Activated CD4-positive, alpha-beta T cell treated with anti-CD3 and anti-CD28 coated beads, Interleukin-2, amount 50 U/mL, for 24 hours (primary cell): ENCODE measurements around the gene ADAP1.
"Not testable (repeated sequence)": the region's sequence is repeated elsewhere in the genome, so short reads cannot be mapped to it uniquely, and the experiment has no call there.

Source experiments
- DNase-seq, 2 donors: peaks; one replicate each; pipeline ENCODE4 v3.0.0-alpha.2; 2020; ENCODE audit warnings: low read depth in 1 of 2, low spot score in 1 of 2

The ADAP1 gene, protein sequence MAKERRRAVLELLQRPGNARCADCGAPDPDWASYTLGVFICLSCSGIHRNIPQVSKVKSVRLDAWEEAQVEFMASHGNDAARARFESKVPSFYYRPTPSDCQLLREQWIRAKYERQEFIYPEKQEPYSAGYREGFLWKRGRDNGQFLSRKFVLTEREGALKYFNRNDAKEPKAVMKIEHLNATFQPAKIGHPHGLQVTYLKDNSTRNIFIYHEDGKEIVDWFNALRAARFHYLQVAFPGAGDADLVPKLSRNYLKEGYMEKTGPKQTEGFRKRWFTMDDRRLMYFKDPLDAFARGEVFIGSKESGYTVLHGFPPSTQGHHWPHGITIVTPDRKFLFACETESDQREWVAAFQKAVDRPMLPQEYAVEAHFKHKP

DNA sequence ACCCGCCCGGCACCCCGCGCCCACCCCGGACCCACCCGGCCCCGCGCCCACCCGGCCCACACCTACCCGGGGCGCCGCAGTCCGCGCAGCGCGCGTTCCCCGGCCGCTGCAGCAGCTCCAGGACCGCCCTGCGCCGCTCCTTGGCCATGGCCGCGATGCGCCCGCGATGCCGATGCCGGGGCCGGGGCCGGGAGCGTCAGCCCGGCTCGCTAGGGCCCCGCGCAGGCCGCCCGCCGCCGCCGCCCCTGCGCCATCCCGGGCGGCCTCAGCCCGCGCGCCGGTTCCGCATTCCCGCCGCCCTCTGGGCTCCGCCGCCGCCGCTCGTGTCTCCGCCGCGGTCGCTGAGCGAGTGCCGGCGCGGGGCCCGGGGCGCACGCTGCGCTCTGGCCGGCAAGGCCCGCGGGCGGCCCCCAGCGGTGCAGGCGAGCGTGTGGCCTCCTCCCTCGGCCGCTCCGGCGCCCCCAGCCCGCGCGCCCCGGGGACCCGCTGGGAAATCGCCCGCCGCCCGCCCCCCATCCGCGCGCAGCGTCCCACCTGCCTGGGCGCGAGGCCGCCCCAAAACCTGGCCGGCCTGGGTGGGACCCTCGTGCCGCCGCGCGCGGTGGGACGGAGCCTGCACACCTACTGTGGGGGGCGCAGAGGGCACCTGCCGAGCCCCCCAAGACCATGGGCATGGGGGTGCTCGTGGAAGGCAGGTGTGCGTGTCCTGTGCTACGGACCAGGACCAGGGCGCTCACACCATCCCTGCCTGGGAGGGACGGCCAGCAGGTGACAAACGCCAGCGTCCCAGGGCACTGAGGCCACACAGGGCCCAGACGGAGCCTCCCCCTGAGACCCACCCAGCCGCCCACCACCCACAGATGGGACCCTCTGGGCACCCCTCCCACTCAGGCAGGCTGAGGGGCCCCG lies at the start of gene ADAP1:
ADAP1 (minus strand) TSS at position 351 of the 909 bp plus-strand sequence; CDS start at position 148, 203 bp downstream.
- peak in 1 of 2 donors; percentile 47 for DNase-seq

- not testable (repeated sequence) for DNase-seq
These were observed 48.0 kb upstream of the ADAP1 start for GRCh38 chr7:1002445-1002844.

GRCh38 chr7:1002026-1002425 lies 47.5 kb upstream of the ADAP1 start:
- DNase-seq, result not testable (repeated sequence)

DNA sequence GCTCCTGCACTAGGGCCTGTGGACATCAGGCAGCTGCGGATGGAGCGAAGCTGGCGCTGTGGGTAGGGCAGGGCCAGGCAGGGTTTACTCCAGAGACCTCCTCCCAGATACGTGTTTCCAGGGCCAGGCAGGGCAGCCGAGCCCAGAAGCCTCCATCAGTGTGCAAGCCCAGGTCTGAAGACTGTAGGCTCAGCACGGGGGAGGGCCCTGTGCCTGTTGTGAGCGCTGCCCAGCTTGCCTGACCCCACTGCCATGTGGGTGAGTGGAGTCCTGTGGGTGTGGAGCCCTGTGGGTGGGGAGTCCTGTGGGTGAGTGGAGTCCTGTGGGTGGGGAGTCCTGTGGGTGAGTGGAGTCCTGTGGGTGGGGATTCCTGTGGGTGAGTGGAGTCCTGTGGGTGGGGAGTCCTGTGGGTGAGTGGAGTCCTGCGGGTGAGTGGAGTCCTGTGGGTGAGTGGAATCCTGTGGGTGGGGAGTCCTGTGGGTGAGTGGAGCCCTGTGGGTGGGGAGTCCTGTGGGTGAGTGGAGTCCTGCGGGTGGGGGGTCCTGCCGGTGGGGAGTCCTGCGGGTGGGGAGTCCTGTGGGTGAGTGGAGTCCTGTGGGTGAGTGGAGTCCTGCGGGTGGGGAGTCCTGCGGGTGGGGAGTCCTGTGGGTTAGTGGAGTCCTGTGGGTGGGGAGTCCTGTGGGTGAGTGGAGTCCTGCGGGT lies 46.7 kb upstream of the ADAP1 start:
- DNase-seq, result not testable (repeated sequence)

- DNase-seq, result no peak
These were observed 45.8 kb upstream of the ADAP1 start for GRCh38 chr7:999941-1000935.

GRCh38 chr7:999149-999879 lies 44.8 kb upstream of the ADAP1 start:
- no peak for DNase-seq

- no peak for DNase-seq
These were observed 43.2 kb upstream of the ADAP1 start for GRCh38 chr7:997404-998395.

DNA sequence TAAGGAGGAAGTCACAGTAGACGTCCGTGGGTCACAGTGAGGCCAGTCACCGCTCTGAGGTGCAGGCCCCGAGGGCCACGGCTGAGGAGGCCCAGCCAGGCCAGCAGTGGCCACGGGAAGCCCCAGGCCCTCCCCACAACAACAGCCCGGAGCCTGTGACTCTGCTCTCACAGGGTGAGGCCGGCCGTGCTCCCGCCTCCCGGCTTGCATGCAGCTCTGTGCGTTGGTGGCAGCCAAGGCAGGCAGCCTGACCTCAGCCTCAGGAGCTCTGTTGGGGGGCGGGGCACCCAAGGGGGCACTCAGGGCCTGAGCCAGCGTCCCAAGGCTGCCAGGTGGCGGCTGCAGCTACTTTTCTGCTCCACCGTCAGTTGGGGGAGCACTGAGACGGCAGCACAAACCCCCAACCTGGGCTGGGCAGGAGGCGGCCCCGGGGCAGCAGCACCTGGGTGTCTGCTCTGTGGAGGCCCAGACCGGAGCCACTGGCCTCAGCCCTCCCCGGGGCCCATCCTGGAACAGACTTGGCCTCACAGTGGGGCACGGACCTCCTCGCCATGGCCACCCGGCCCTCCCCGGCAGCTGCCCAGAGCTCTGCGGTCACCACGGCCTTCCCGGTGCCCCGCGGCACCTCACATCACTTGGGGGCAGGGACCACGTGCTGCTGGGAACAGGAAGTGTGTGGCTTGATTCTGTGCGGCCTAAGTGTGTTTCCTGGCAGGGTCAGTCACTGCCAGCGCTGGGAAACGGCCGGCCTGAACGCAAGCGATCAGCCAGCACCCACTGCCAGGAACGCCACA lies 41.8 kb upstream of the ADAP1 start:
- DNase-seq, result no peak

DNA sequence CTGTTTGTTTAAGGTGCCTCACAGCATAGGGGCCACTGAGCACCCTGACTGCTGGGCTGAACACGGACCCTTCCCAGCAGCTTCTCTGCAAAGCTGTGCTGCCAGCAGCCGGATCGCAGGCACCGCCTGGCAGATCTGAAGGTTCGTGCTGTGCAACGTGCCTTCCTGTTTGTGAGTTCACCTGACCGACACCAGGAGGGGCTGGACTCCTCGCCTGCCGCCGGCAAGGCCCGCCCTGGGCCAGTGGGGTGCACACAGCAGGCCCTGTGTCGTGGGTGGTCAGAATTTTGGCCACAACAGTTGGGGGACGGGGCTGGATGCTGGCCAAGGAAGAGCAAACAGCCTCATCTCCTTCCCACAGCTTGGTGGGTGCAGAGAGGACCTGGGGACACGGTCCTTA lies 41.1 kb upstream of the ADAP1 start:
- DNase-seq, result no peak

DNA sequence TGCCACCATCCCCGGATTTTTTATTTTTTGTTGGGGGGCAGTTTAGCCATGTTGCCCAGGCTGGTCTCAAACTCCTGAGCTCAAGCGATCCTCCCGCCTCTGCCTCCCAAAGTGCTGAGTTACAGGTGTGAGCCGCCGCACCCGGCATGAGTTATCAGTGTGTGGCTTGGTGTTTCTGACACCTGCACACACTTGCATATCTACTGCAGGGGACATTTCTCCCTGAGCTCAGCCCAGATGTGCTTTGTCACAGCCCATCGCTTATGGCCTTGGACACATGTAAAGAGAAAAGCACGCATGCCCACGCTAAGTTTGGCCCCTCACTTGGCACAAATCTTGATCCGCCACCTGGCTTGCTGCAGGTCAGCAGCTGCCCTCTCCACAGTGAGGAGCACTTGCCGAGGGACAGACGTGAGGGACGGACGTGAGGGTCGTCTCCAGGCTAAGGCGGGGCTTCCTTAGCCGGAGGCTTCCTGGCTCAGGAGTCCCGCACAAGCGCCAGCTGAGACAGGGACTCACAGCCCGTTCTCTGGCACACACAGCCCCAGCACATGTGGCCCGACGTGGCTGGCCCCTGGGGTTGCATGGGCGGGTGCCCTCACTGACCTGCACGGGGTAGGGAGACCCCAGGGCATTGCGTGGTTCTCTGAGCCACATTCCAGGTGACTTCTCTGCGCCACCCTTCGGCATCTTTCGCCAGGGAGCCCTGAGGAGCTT lies 40.3 kb upstream of the ADAP1 start:
- no peak for DNase-seq

DNA sequence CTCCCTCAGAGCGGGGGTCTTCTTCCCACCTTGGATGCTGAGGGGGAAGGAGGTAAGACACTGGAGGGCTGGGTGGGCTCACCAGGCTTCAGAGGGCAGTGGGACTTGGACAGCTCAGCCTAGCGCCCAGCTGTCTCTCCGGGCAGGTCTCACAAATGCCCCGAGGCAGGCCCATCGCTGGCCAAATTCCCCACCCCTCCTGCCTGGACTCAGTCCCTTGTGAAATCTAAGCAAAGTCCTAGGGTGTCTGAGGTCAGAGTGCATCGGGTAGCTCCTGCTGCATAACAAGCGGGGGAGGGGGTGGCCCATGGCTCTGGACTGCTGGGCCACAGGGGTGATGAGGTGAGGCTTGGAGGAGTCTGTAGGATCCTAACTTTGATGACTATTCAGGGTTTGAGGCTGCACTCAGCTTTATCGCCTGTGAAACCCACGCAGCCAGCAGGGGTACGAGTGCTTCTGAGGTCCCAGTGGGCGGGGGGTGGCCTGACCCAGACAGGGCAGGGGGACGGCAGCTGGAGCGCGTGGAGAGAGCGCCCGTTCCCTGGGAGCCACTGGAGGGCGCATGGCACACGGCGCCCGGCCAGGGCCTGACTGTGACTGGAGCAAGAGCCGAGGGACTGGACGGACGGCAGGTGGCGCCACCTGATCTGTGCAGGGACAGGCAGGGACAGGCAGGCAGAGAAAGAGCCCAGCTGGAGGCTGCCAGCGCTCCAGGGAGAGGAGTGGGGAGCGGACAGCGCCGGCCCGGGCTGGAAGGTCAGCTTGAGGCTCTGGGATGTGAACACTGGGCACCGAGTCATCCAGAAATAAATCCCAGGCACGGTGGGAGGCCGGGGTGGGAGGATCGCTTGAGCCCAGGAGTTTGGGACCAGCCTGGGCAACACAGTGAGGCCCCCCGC lies 38.5 kb upstream of the ADAP1 start:
- peak; percentile 80 to 90 for DNase-seq

- no peak for DNase-seq
These were observed 37.5 kb upstream of the ADAP1 start for GRCh38 chr7:991729-992656.

DNA sequence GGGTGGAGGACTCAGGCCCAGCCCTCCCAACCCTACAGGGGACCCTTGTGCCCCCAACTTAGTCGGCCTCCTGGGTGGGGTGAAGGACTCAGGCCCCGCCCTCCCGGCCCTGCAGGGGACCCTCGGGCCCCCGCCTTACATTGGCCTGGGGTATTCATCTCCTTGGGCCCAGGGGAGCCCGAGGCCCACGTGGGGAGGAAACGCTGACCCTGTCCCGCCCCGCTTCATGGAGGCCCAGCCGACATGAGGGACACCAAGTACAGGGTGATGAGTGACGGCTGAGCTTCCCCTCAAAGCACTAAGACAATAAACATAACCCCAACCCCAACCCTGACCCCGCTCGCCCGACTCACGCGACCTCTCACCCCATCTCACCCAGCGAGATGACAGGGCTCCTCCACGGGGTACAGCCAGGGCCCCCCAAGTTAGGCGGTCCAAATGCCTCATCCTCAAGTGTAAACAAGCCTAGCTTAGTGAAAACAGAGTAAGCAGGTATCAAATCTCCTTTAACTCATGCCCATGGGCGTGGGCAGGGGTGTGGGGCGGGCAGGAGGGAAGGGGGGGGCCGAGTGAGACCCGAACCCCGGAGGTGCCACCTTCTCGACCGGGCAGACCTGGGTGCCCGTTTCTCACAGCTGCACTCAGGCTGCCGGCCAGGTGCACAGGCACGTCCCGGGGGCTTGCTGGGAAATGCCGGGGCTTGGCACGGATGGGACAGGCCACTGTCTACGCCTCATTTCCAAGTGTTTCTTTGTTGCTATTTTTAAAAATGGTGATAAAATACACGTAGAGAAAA lies 36.7 kb upstream of the ADAP1 start:
- no peak for DNase-seq

DNA sequence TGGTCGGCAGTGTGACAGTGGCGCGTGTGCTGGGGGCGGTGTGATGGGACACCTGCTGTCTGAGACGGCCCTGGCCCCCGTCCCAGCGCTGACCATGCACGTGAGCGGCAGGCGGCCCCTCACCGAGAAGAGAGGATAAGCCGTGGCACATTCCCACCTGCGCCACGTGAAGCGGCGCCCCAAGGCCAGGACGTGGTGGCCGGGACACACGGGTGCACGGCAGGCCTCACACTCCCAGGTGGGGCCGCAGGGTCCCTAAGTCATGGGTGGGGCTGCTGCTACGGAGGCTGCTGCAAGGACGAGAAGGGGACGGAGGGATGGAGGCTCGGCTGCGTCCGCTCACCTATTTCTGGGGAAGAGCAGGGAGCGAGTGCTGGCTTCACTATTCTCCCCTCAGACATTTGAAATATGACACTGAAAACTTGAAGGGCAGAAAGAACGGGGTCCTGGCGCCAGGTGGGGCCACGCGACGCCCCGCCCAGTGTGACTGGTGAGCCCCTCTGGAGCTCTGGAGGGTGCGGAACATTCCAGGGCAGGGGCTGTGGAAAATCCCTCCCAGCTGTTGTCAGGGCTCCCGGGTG lies 36.0 kb upstream of the ADAP1 start:
- DNase-seq, result no peak
